HG03060 (cell line): Measurements from ENCODE around the gene SYT5.
"Not testable (repeated sequence)": the region's sequence is repeated elsewhere in the genome, so short reads cannot be mapped to it uniquely, and the experiment has no call there.

Source experiments
- ATAC-seq: cut with Tn5 transposase; IDR thresholded peaks from one replicate; pipeline ENCODE4 v1.9.1; 2021; ENCODE audit warnings: low read depth, moderate number of reproducible peaks; ENCODE audit not compliant: unreplicated experiment

The SYT5 gene

DNA sequence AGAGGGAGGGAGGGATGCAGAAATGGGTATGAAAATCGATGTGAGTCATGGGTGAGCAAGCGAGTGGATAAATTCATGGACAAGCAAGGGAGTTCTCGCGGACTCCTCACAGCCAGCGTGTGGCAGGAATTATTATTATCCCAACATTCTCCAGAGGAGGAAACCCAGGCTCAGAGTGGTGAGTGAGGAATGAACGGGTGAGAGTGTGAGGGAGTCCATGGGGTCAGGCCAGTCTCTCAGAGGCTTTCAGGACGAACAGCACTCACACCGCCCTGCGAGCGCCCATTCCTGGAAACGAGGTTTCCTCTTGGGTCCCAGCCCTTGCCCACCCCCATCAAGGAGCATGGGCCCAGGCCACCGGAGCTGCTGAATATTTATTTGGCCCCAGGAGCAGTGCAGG lies 7.3 kb downstream of the SYT5 start:
- ATAC-seq = no peak

DNA sequence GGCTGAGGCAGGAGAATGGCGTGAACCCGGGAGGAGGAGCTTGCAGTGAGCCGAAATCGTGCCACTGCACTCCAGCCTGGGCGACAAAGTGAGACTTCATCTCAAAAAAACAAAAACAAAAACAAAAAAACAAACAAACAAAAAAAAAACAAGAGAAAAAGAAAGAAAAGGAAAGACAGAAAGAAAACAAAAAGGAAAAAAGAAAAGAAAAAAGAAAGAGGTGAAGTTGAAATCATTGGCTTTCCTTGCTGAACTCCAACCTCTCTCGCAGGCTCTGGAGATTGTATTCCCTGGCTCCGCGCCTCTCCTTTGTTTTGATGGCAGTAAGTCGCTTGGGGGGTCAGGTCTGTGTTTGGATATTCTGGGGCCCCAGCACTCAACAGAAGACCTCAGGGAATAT lies 7.8 kb downstream of the SYT5 start:
- ATAC-seq = not testable (repeated sequence)

DNA sequence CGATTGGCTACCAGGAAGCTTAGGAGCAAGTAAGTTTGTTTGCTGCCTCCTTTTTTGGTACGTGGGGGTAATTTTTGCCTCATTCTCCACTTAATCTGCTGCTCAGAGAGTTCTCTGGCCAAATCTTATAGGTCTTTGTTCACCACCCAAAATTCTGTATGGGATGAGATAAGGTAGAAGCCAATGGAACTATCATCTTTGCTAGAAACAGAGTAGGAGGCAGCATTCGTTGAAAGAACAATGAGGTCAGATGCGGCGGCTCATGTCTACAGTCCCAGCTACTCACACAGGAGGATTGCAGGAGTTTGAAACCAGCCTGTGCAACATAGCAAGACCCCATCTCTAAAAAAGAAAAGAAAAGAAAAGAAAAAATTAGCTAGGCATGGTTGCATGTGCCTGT lies 8.6 kb downstream of the SYT5 start:
- ATAC-seq = no peak

DNA sequence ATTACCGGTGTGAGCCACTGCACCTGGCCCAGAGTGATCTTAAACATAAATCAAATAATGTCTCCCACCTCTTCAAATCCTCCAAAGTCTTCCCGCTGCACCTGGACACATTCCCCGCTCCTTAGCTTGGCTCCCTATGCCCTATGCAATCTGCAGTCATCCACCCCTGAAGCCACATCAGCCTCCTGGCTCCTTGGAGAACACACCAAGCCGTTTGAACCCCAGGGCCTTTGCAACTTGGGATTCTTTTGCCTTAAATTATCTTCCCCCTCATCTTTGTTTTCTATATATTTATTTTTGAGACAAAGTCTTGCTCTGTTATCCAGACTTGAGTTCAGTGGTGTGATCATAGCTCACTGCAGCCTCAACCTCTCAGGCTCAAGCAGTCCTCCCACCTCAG lies 11.0 kb downstream of the SYT5 start:
- ATAC-seq = no peak

DNA sequence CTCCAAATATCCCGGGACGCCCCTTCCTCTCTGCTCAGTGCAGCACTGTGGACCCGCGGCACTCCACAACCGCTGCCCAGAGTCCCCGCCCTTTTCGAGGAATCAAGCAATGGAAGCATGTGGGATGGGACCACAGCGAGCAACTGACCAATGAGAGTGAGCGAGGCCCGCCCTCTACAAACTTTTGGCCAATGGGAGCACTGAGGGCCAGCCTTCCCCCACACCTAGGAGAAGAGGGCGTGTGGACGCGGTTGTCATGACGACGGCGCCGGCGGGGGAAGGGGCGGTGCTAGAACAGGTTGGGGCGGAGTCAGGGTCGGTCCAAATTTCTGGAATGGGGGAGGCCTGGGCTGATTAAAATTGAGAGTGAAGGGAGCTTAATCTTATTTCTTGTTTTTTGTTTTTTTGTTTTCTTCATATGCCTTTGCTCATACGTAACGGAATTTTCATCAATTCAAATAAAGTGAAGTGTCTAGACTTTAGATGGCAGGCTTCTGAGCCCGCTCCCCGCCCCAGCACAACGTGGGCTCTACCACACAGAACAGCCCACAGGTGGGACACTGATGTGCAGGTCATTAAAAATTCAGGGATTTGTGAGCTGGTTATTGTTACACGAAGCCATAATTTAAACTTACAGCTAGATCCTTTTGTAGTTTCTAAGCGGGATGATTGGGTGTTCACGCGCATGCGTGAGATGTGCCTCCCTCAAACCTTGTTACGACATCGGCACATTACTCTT lies 13.4 kb downstream of the SYT5 start, which contains the start of gene DNAAF3:
TSS of gene DNAAF3 (minus strand) at position 84 of the 739 bp plus-strand sequence. CDS start 200 bp downstream, outside the sequence.
- ATAC-seq = no peak

DNA sequence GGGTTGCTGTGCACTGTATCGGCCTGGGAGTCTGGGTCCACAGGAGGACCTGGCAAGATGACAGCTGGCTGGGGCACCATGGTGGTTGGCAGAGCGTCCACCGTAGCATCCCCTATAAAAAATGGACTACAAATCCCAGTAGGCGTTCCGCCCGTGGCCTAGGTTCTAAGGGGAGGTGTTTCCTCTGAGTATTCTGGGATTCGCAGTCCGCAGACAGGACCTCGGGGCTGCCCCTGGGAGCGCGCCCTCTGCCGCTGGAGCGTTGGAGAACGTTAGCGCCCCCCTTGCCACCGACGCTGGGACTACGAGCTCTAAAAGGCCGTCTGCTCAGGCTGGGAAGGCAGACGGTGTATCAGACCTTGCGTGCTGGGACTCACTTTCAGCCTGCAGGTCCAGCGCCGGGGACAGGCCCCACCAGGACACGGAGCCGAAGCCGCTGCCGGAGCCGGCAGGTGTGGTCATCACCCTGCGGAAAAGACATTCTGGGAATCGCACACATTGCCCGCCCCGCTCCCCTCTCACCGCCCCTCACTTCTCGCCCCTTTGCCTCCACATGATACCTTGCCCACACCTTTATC lies 14.0 kb downstream of the SYT5 start:
- ATAC-seq = no peak

DNA sequence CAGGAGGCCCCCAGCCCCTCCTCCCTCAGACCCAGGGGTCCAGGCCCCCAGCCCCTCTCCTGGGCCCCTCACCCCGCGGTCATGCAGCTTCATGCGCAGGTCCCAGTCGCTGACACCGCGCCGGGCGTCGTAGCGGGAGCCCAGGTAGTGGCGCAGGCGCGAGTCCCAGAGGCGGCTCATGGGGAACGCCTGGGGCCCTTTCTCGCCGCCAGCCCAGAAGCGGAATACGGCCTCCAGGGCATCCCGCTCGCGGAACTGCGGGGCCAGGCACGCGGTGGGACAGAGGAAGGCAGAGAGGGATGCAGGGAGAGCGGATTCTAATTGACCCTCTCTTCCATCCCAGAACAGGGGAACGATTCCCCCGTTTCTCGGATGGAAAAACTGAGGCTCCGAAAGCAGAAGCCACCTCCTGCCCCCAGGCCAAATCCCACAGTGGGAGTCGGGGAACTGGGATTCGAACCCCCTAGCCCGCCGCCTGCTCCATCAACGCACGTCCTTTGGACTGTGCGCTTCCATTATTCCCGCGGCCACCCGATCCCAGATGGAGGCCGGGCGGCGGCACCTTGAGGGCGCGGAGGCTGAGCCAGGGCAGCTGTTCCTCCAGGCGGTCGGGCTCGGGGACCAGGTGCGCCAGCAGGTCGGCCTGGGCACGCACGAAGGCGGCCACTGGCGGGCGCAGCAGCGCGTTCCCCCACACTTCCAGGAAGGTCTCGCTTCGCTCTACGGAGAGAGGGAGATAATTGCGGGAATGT lies 18.3 kb downstream of the SYT5 start:
- no peak for ATAC-seq

DNA sequence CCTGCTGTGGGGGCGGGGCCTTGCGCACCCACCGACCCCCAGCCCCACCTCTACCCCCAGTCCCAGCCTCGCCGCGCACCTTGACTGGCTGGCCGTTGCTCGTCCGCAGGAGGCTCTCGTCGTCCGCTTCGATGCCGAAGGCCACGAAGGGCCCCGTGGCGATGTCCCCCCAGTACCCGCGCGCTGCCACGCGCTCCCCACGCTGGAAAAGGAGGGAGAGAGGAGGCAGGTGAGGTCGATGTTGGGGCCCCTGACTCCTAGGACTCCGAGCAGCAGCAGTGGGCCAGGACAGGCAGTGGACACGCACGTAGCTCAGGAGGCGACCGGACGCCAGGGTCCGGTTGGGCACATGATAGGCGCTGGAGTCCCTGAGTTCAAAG lies 19.1 kb downstream of the SYT5 start:
- no peak for ATAC-seq

DNA sequence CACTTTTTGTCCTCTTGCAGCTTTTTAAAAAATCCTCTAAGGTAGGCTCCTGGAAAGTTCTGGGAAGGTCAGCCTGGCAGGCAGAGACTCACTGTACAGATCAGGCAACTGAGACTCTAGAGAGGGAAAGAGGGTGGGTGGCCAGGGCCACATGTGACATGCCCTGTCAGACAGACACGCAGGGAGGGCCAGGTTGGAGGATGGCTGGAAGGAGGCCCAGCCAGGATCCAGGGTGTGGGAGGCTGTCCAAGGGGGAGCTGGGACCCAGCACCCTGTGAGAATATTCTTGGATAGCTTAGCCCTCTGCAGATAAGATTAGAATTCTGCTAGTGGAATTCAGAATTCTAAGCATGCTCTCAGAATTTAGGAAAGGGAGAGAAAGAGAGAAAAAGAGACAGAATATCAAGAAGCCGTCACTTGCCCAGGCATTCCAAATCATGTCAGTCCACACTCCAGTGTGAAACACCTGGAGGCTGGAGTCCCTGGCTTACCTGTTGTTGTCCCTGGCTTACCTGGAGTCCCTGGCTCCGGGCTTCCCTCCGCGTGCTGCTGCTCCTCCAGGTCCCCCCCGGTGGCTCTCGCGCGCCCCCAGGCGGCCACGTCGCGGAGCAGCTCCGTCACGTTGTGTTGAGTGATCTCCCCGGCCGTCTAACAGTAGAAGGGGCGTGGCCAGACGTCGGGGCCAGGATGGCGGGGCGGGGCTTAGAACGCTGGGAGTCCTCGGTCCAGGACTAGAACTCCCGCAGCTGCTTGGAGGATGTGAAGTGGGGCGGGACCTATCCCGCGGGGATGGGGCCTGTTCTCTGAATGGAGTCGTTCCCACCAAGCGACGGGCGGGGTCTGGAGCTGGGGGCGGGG lies 19.7 kb downstream of the SYT5 start:
- no peak for ATAC-seq

DNA sequence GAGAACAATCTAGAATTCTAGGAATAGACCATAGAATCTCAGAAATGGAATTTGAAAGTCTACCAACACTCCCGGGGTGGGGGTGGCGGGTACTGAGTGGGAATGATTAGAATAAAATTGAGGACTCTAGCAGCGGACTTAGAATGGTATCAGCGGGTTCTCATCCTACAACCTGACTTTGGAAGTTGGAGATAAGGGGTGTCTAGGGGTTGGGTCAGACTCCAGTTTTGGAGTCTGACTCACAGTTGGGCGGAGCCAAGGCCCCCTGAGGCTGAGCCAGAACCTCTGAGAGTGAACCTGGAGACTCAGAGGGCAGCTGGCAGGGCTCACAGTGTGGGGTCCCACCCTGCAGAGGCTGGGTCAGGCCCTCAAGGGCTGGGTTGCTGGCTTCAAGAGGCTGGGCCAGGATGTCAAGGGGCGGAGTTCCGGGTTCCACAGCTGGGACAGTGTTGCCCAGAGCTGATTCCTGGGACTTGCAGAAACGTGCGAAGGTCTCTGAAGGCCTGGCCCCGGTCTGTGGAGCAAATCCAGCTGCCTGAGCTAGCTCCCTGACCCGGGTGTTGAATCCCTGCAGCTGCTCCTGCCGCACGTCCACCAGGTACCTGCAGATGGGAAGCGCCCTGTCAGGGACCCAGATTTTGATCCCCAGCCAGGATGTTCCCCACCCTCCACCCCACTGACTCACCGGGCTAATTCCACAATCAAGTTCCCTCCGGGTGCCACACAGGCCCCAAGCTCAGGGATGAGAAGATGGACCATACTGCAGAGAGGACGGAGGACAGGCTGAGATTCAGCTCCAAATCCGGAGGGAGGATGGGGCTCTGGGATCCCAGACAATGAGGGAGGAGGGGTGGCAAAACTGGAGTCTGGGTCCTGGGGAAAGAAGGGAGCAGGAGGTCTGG lies 21.0 kb downstream of the SYT5 start:
- ATAC-seq = no peak

DNA sequence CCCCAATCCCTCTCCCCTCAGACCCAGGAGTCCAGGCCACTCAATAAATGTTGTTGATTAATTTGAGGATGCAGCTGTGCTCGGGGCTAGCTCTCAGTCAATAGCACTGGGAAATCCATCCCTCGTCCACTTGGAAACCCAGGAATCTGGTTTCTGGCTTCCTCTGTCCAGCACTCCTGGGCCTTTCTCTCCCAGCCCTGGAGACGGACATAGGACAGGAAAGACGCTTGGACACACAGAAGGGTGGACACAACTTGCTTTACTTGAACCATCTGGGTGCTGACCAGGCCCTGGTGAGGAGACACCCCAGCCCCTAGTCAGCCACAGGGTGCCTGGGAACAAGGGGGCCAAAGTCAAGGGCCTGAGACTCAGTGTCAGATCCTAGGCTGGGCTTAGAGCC lies 21.7 kb downstream of the SYT5 start:
- ATAC-seq = no peak

DNA sequence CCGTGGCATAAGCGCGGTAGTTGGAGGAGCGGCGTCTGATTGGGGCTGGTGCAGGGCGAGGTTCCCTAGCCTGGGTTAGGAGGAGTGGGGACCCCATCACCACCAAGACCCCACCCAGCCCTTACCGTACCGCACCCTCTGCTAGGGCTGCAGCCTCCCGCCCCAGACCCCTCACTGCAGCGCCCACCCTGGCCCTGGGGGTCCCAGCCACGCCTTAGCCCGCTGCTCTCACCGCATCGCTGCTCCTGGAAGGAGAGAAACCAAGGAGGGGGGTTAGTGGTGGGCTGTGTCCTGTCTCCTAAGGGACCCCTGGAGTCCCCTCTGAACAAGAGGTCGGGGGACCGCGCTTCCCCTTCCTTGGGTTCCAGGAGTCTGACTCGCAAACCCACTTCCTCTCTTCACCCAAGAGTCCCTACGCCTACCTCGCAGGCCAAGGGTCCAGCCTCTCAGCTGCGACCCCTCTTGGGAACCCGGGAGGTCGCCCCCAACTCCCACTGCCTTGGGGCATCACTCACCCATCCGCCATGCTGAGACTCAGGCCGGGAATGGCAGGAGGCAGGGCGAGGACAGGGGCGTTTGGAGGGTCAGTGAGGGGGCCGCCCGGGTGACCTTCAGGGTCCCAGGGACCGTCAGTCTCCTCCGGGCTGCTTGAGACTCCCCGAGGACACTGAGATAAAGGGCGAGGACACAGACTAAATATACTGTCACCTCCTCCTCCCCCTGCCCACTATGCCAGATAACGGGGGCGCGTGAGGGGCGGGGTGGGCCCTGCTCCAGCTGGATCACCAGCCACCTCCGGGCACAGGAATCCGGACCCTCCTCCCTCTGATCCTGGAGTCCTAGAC lies 22.8 kb downstream of the SYT5 start, which contains the start of gene TNNI3:
TSS of gene TNNI3 (minus strand) at position 669 of the 845 bp plus-strand sequence. CDS start at position 526, 143 bp downstream.
- no peak for ATAC-seq

DNA sequence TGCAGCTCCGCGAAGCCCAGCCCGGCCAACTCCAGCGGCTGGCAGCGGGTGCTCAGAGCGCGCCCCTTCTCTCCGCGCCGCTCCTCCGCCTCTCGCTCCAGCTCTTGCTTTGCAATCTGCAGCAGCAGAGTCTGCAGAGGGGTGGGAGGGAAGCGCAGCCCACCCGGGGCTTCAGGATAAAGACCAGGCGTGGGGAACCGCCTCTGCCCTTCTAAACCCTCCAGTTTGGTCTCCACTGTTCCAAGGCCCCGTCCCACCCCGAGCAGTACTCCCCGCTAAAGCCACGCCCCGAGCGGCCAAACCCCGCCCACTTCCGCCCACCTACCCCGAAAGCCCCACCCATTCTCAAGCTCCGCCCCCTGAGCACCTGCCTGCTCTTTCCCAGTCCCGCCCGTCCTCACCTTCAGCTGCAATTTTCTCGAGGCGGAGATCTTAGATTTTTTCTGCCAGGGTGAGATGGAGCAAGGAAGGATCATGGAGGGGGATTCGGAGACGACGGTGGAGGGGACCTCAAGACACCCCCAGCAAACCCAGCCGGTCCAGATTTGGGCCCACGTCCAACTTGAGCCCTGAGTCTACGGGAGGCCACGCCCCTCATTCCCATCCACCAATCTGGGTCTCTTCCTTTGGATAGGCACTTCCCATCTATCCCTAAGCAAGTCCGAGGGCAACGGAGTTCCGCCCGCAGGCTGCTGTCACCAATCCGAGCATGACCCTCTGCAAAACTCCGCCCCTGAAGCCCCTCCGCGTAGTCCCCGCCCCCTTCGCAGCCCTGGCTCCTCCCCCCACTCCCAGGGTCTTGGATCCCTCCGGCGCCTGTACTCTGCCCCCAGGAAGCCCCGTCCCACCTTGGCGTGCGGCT lies 23.7 kb downstream of the SYT5 start:
- ATAC-seq = no peak

DNA sequence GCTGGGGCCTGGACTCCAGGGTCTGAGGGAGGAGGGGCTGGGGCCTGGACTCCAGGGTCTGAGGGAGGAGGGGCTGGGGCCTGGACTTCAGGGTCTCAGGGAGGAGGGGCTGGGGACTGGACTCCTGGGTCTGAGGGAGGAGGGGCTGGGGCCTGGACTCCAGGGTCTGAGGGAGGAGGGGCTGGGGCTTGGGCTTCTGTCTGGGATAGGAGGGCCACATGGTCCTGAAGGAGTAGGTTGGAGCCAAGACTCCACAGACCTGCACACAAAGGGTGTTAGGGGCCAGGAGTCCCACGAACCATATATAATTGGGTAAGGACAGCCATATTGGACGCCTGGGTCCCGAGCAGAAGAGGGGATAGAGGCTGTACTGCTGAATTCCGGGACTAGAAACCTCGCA lies 24.3 kb downstream of the SYT5 start:
- ATAC-seq = not testable (repeated sequence)

DNA sequence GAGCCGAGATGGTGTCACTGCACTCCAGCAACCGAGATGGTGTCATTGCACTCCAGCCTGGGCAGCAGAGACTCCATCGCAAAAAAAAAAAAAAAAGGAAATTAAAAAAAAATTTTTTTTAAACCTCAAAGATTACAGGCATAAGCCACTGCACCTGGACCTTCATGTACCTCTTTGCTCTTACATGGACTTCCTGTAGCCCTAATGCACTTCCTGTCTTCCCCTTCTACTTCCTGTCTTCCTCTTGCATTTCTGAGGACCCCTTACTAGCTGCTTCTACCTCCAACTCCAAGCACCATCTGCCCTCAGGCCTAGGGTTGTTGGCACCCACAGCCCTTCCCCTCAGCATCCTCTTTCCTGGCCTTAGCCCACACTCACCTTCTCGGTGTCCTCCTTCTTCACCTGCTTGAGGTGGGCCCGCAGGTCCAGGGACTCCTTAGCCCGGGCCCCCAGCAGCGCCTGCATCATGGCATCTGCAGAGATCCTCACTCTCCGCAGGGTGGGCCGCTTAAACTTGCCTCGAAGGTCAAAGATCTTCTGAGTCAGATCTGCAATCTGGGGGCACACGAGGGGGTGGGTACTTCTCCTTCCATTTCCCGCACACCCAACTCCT lies 26.3 kb downstream of the SYT5 start:
- ATAC-seq = no peak

DNA sequence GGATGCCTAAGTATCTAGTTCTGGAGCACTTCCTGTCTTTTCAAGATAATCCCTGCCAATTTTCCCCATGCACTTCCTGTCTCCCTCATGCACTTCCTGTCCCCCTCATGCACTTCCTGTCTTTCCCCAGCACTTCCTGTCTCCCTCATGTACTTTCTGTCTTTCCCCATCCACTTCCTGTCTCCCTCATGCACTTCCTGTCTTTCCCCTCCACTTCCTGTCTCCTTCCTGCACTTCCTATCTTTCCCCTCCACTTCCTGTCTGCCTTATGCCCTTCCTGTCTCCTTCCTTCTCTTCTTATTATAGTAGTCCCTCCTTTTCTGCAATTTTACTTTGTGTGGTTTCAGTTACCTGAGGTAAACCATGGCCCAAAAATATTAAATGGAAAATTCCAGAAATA lies 28.1 kb downstream of the SYT5 start:
- ATAC-seq = no peak
